ENCODE measurements around the gene MT1M.

DNA sequence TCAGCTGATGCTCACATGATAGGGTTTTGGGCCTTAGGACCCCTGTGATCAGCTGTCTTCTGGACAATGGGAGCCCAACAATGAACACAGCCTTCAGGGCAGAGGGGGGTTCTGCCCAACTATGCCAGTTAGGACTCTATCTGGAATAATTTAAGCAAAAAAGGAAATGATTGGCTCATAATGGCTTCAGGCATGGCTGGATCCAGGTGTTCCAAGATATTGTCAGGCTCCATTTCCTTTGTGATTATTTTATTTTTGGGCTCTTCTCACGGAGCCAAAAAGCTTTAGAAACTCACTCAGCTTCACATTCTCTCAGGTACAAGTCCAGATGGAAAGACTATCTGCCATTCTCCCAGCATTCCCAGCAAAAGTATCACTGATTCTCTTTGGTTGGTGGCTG, 27.0 kb upstream of the MT1M start:
- TF ChIP-seq EZH2 (IDR thresholded peaks at IDR 0.05; ENCODE audit: insufficient read depth, poor library complexity, severe bottlenecking) (no peak), EZH2phosphoT487 (IDR thresholded peaks at IDR 0.05; ENCODE audit: insufficient read depth, low read depth) (no peak)
